ENCODE measurements around the gene SKAP1.

The SKAP1 gene

DNA sequence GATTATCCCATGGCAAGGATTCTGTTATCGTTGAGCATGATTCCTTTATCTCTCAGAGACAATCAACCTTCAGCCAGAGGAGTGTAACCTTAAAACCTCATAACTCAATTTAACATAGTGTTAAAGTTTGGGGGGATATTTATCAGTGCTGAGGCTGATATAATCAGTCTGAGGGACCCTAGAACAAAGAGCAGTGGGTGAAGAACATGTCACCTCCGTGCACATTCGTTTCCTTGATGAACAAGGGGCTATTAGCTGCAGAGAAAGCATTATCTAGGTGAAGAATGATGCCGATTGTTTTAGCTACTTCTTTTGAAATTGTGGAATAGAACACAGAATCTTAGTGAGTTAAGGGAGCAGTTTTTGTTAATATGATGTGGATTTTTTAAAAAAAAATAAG lies 99.1 kb downstream of the SKAP1 start:
- no peak overlapping the region for H3K4me3 ChIP-seq (replicated peaks; ENCODE audit: insufficient read depth, low read length)
- H3K27ac ChIP-seq (replicated peaks) = no peak overlapping the region
- TF ChIP-seq SPI1 (IDR thresholded peaks at IDR 0.05; ENCODE audit: borderline replicate concordance, low read depth) (no peak), POLR2AphosphoS5 (IDR thresholded peaks at IDR 0.05; ENCODE audit: low read depth) (no peak), GABPA (IDR thresholded peaks at IDR 0.05; ENCODE audit: low read depth) (no peak)
- TF ChIP-seq, protein P1, sequence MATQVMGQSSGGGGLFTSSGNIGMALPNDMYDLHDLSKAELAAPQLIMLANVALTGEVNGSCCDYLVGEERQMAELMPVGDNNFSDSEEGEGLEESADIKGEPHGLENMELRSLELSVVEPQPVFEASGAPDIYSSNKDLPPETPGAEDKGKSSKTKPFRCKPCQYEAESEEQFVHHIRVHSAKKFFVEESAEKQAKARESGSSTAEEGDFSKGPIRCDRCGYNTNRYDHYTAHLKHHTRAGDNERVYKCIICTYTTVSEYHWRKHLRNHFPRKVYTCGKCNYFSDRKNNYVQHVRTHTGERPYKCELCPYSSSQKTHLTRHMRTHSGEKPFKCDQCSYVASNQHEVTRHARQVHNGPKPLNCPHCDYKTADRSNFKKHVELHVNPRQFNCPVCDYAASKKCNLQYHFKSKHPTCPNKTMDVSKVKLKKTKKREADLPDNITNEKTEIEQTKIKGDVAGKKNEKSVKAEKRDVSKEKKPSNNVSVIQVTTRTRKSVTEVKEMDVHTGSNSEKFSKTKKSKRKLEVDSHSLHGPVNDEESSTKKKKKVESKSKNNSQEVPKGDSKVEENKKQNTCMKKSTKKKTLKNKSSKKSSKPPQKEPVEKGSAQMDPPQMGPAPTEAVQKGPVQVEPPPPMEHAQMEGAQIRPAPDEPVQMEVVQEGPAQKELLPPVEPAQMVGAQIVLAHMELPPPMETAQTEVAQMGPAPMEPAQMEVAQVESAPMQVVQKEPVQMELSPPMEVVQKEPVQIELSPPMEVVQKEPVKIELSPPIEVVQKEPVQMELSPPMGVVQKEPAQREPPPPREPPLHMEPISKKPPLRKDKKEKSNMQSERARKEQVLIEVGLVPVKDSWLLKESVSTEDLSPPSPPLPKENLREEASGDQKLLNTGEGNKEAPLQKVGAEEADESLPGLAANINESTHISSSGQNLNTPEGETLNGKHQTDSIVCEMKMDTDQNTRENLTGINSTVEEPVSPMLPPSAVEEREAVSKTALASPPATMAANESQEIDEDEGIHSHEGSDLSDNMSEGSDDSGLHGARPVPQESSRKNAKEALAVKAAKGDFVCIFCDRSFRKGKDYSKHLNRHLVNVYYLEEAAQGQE (IDR thresholded peaks at IDR 0.05; ENCODE audit: insufficient replicate concordance, low read depth) = no peak
- TF ChIP-seq, protein P2, sequence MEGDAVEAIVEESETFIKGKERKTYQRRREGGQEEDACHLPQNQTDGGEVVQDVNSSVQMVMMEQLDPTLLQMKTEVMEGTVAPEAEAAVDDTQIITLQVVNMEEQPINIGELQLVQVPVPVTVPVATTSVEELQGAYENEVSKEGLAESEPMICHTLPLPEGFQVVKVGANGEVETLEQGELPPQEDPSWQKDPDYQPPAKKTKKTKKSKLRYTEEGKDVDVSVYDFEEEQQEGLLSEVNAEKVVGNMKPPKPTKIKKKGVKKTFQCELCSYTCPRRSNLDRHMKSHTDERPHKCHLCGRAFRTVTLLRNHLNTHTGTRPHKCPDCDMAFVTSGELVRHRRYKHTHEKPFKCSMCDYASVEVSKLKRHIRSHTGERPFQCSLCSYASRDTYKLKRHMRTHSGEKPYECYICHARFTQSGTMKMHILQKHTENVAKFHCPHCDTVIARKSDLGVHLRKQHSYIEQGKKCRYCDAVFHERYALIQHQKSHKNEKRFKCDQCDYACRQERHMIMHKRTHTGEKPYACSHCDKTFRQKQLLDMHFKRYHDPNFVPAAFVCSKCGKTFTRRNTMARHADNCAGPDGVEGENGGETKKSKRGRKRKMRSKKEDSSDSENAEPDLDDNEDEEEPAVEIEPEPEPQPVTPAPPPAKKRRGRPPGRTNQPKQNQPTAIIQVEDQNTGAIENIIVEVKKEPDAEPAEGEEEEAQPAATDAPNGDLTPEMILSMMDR (IDR thresholded peaks at IDR 0.05; ENCODE audit: insufficient read depth, low read length) = no peak
- peaks cover 16% of the 10 kb centered on the region for H3K27me3 ChIP-seq (ENCODE audit: insufficient read depth, poor library complexity, severe bottlenecking)
- DNase-seq (ENCODE audit: low read depth in 1 of 2, low spot score in 1 of 2) = no peak

- peaks cover 18% of the 10 kb centered on the region for H3K27me3 ChIP-seq (ENCODE audit: insufficient read depth, poor library complexity, severe bottlenecking)
- no peak overlapping the region for H3K4me3 ChIP-seq (replicated peaks; ENCODE audit: insufficient read depth, low read length)
- DNase-seq (ENCODE audit: low read depth in 1 of 2, low spot score in 1 of 2) = no peak
These were observed 99.6 kb downstream of the SKAP1 start for GRCh38 chr17:48330421-48330820.

DNA sequence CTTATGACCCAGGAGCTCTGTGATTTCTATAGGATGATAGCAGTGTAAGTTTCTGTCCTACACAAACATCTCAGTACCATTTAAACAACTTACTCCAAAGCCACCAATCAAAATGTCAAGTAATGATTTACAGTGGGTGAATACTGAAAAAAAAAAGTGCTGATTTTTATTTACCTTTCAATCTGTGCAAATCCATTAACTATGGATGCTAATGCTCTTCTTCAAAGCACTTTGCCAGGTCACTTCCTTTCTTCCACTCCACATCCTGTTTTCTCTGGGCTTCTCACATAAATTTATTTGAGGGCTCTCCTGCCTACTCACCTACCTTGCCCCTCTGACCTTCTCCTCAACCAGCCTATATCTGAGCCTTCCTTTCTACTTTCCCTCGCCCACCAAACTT lies 101.6 kb downstream of the SKAP1 start:
- DNase-seq (ENCODE audit: low read depth in 1 of 2, low spot score in 1 of 2) = no peak
- peaks cover 22% of the 10 kb centered on the region for H3K27me3 ChIP-seq (ENCODE audit: insufficient read depth, poor library complexity, severe bottlenecking)
- no peak overlapping the region for H3K27ac ChIP-seq (replicated peaks)
- TF ChIP-seq GABPA (IDR thresholded peaks at IDR 0.05; ENCODE audit: low read depth) (no peak), POLR2AphosphoS5 (IDR thresholded peaks at IDR 0.05; ENCODE audit: low read depth) (no peak), SPI1 (IDR thresholded peaks at IDR 0.05; ENCODE audit: borderline replicate concordance, low read depth) (no peak)
- TF ChIP-seq, protein P2 (IDR thresholded peaks at IDR 0.05; ENCODE audit: insufficient read depth, low read length) = no peak
- TF ChIP-seq, protein P1 (IDR thresholded peaks at IDR 0.05; ENCODE audit: insufficient replicate concordance, low read depth) = no peak
- H3K4me3 ChIP-seq (replicated peaks; ENCODE audit: insufficient read depth, low read length) = no peak overlapping the region

More at GRCh38 chr17:48330421-48330820, 99.6 kb downstream of the SKAP1 start:
- H3K27ac ChIP-seq (replicated peaks) = no peak overlapping the region
- TF ChIP-seq SPI1 (IDR thresholded peaks at IDR 0.05; ENCODE audit: borderline replicate concordance, low read depth) (no peak), GABPA (IDR thresholded peaks at IDR 0.05; ENCODE audit: low read depth) (no peak), POLR2AphosphoS5 (IDR thresholded peaks at IDR 0.05; ENCODE audit: low read depth) (no peak)
- TF ChIP-seq, protein P1 (IDR thresholded peaks at IDR 0.05; ENCODE audit: insufficient replicate concordance, low read depth) = no peak
- TF ChIP-seq, protein P2 (IDR thresholded peaks at IDR 0.05; ENCODE audit: insufficient read depth, low read length) = no peak

All from HL-60 (cell line).